ENCODE data around the gene UNC5C. TPM values are rescaled to one million over a fixed set of nuclear protein-coding genes. Genes with fewer than 3 reads are reported as not detected.

The UNC5C gene
- total and polyA plus RNA-seq, 4 donors, result 0.27 to 1.2 (median 0.78) TPM

- TF ChIP-seq JUND (IDR thresholded peaks at IDR 0.05) (no peak), GABPA (IDR thresholded peaks at IDR 0.05 in 1 of 2, conservative IDR thresholded peaks at IDR 0.05 in 1 of 2) (no peak), NR2F2 (IDR thresholded peaks at IDR 0.05) (no peak), SP1 (IDR thresholded peaks at IDR 0.05) (no peak), ATF3 (IDR thresholded peaks at IDR 0.05) (no peak), YY1 (IDR thresholded peaks at IDR 0.05) (no peak), RAD21 (IDR thresholded peaks at IDR 0.05) (no peak), RXRA (IDR thresholded peaks at IDR 0.05) (no peak), FOXA2 (IDR thresholded peaks at IDR 0.05) (no peak), REST (IDR thresholded peaks at IDR 0.05) (no peak), ZBTB33 (IDR thresholded peaks at IDR 0.05) (no peak)
- H3K27me3 ChIP-seq (ENCODE audit: control insufficient read depth in 4 of 4, insufficient read depth in 4 of 4, low read length in 3 of 4), result peaks cover 0 to 1% (median 0%) of the 10 kb centered on the region in 4 donors
- no peak overlapping the region for H3K4me3 ChIP-seq (ENCODE audit: low read depth in 1 of 3, low read length in 3 of 3)
- H3K9me3 ChIP-seq (ENCODE audit: control insufficient read depth in 4 of 4, low read length in 3 of 4), result no peaks in the 10 kb centered on the region
- no peaks in the 10 kb centered on the region for H3K36me3 ChIP-seq (ENCODE audit: control insufficient read depth in 4 of 4, insufficient read depth in 3 of 4, low read depth in 1 of 4, low read length in 3 of 4)
- 65% methylated on average over 5 of the region's 5 CpGs for WGBS
- H3K4me1 ChIP-seq (ENCODE audit: control insufficient read depth in 4 of 4, insufficient read depth in 4 of 4, low read length in 3 of 4), result no peaks in the 10 kb centered on the region
- DNase-seq (ENCODE audit: low spot score), result no peak
- H3K9ac ChIP-seq (ENCODE audit: low read depth in 1 of 2, low read length in 2 of 2), result no peak overlapping the region
- no peak overlapping the region for H3K27ac ChIP-seq (ENCODE audit: low read depth in 1 of 2, low read length in 2 of 2)
These were observed 359.9 kb downstream of the UNC5C start for GRCh38 chr4:95188701-95189370.

- Histone ChIP-seq H3K4me1 (ENCODE audit: control insufficient read depth in 4 of 4, insufficient read depth in 4 of 4, low read length in 3 of 4) (no peaks in the 10 kb centered on the region), H3K4me3 (ENCODE audit: low read depth in 1 of 3, low read length in 3 of 3) (no peak overlapping the region), H3K27ac (ENCODE audit: low read depth in 1 of 2, low read length in 2 of 2) (no peak overlapping the region), H3K36me3 (ENCODE audit: control insufficient read depth in 4 of 4, insufficient read depth in 3 of 4, low read depth in 1 of 4, low read length in 3 of 4) (no peaks in the 10 kb centered on the region), H3K9me3 (ENCODE audit: control insufficient read depth in 4 of 4, low read length in 3 of 4) (no peaks in the 10 kb centered on the region), H3K27me3 (ENCODE audit: control insufficient read depth in 4 of 4, insufficient read depth in 4 of 4, low read length in 3 of 4) (peaks cover 0 to 4% (median 0%) of the 10 kb centered on the region in 4 donors), H3K9ac (ENCODE audit: low read depth in 1 of 2, low read length in 2 of 2) (no peak overlapping the region)
- DNase-seq (ENCODE audit: low spot score), result no peak
- TF ChIP-seq ATF3 (IDR thresholded peaks at IDR 0.05), result no peak
- no peak for TF ChIP-seq HNF4A (conservative IDR thresholded peaks at IDR 0.05)
- TF ChIP-seq JUND (IDR thresholded peaks at IDR 0.05), result no peak
- TF ChIP-seq REST (IDR thresholded peaks at IDR 0.05), result no peak
- no peak for TF ChIP-seq NR2F2 (IDR thresholded peaks at IDR 0.05)
- no peak for TF ChIP-seq FOXA1 (IDR thresholded peaks at IDR 0.05)
- no peak for TF ChIP-seq MAX (IDR thresholded peaks at IDR 0.05)
- no peak for TF ChIP-seq SP1 (IDR thresholded peaks at IDR 0.05)
- no peak for TF ChIP-seq ZBTB33 (IDR thresholded peaks at IDR 0.05)
- TF ChIP-seq EGR1 (IDR thresholded peaks at IDR 0.05; ENCODE audit: low read depth in 2 of 2), result no peak
- TF ChIP-seq CTCF (IDR thresholded peaks at IDR 0.05; ENCODE audit: low read depth, low read length, missing input control), result no peak
- TF ChIP-seq RXRA (IDR thresholded peaks at IDR 0.05), result no peak
- TF ChIP-seq HNF4G (IDR thresholded peaks at IDR 0.05), result no peak
- no peak for TF ChIP-seq RAD21 (IDR thresholded peaks at IDR 0.05)
- WGBS, result 75% methylated on average over 8 of the region's 8 CpGs
These were observed 362.1 kb downstream of the UNC5C start for GRCh38 chr4:95186666-95187065.
